Mononuclear cell (primary cell): ENCODE results near the gene ERVK3-1. TPM values are rescaled to one million over a fixed set of nuclear protein-coding genes. Genes with fewer than 3 reads are reported as not detected.
A peak's percentile ranks its signal among the peaks of the same experiment; 100 is the strongest.

Experiments used
- H3K27me3 ChIP-seq: 2 replicates; pipeline ENCODE4 v1.6.0; 2011; ENCODE audit warnings: low read length, control low read depth; ENCODE audit not compliant: insufficient read depth
- H3K4me1 ChIP-seq: 2 replicates; pipeline ENCODE4 v1.5.1; 2011; ENCODE audit warnings: mild to moderate bottlenecking, low read length, control low read depth; ENCODE audit not compliant: insufficient read depth
- H3K4me3 ChIP-seq: 2 replicates; pipeline ENCODE4 v1.5.1; 2011; ENCODE audit warnings: mild to moderate bottlenecking, low read length, moderate library complexity
- H3K9me3 ChIP-seq: 2 replicates; pipeline ENCODE4 v1.5.1; 2011; ENCODE audit warnings: low read depth, mild to moderate bottlenecking, control low read depth, low read length
- total RNA-seq: library from RNA; depleted of rRNA; stranded (reverse); fragments of >200 nt; gene quantifications from one replicate; pipeline ENCODE4 v1.2.3, GENCODE V29; 2012

The ERVK3-1 gene
- total RNA-seq, 1 donor: 124 TPM

- Histone ChIP-seq H3K9me3 (no peaks in the 10 kb centered on the region), H3K4me3 (peak overlapping the region; percentile 16), H3K4me1 (peaks cover 21% of the 10 kb centered on the region), H3K27me3 (peaks cover 7% of the 10 kb centered on the region)
These were observed 51.7 kb downstream of the ERVK3-1 start for GRCh38 chr19:58356766-58357480.

GRCh38 chr19:58357481-58358145 is 52.4 kb downstream of the ERVK3-1 start:
- H3K4me3 ChIP-seq: no peak overlapping the region
- H3K27me3 ChIP-seq: peaks cover 7% of the 10 kb centered on the region
- no peaks in the 10 kb centered on the region for H3K9me3 ChIP-seq
- peaks cover 24% of the 10 kb centered on the region for H3K4me1 ChIP-seq

- Histone ChIP-seq H3K4me1 (peaks cover 31% of the 10 kb centered on the region), H3K4me3 (peak overlapping the region; percentile 73), H3K27me3 (peaks cover 2% of the 10 kb centered on the region), H3K9me3 (no peaks in the 10 kb centered on the region)
These were observed 56.7 kb downstream of the ERVK3-1 start for GRCh38 chr19:58361900-58362271.

GRCh38 chr19:58362272-58362994 is 57.3 kb downstream of the ERVK3-1 start, which contains the start of gene ZNF497:
ZNF497 (minus strand) TSS chr19:58362751; CDS start chr19:58357635, 5,116 bp downstream.
- Histone ChIP-seq H3K9me3 (no peaks in the 10 kb centered on the region), H3K4me3 (peak within 1 kb of the TSS; percentile 73), H3K27me3 (no peaks in the 10 kb centered on the region), H3K4me1 (peaks cover 25% of the 10 kb centered on the region)

DNA sequence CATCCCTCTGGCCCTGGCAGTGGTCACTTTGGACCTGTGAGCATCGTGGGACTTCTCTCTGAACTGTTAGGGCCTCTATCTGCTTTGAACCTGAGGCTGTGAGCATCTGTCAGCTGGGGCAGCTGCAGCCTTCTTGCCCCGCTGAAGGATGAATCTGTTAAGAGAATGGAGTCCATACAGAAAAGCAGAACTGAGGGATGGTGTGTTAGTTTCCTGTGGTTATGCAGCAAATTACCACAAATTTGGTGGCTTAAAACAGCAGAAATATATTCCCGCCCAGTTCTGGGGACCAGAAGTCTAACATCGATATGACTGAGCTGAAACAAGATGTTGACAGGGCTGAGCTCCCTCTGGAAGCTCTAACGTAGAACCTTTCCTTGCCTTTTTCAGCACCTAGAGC is 59.0 kb downstream of the ERVK3-1 start:
- H3K27me3 ChIP-seq: no peaks in the 10 kb centered on the region
- H3K4me3 ChIP-seq: no peak overlapping the region
- H3K4me1 ChIP-seq: peaks cover 25% of the 10 kb centered on the region
- no peaks in the 10 kb centered on the region for H3K9me3 ChIP-seq

Other genes starting within 250 kb of the ERVK3-1 start
- 0.84 TPM for gene ZNF135, start 246.1 kb upstream of the ERVK3-1 start, total RNA-seq
- 27.3 TPM for gene ZSCAN18, start 207.1 kb upstream of the ERVK3-1 start, total RNA-seq
- gene ZNF329, start 154.6 kb upstream of the ERVK3-1 start, total RNA-seq: 23.8 TPM
- 61.1 TPM for gene ZNF274, start 122.3 kb upstream of the ERVK3-1 start, total RNA-seq
- gene ZNF544, start 76.5 kb upstream of the ERVK3-1 start, total RNA-seq: 7.2 TPM
- gene ZNF8, start 26.4 kb upstream of the ERVK3-1 start, total RNA-seq: 13.4 TPM
- 0.52 TPM for gene ZSCAN22, start 21.6 kb downstream of the ERVK3-1 start, total RNA-seq
- gene A1BG, start 48.1 kb downstream of the ERVK3-1 start, total RNA-seq: 17.7 TPM
- gene ZNF497, start 57.4 kb downstream of the ERVK3-1 start, total RNA-seq: 0.31 TPM
- gene ZNF837, start 75.7 kb downstream of the ERVK3-1 start, total RNA-seq: 0.84 TPM
- 1,513 TPM for gene RPS5, start 81.9 kb downstream of the ERVK3-1 start, total RNA-seq
- 0.42 TPM for gene RNF225, start 90.3 kb downstream of the ERVK3-1 start, total RNA-seq
- 1.3 TPM for gene ZNF584, start 103.3 kb downstream of the ERVK3-1 start, total RNA-seq
- gene ZNF132, start 134.8 kb downstream of the ERVK3-1 start, total RNA-seq: 1.9 TPM
- 3.6 TPM for gene ZNF324B, start 146.2 kb downstream of the ERVK3-1 start, total RNA-seq
- 19.2 TPM for gene ZNF324, start 161.7 kb downstream of the ERVK3-1 start, total RNA-seq
- 5.5 TPM for gene ZNF446, start 171.0 kb downstream of the ERVK3-1 start, total RNA-seq
- 1.9 TPM for gene SLC27A5, start 206.6 kb downstream of the ERVK3-1 start, total RNA-seq
- gene ZBTB45, start 214.4 kb downstream of the ERVK3-1 start, total RNA-seq: 2.7 TPM
- gene TRIM28, start 238.7 kb downstream of the ERVK3-1 start, total RNA-seq: 152 TPM
- gene CHMP2A, start 249.7 kb downstream of the ERVK3-1 start, total RNA-seq: 32.7 TPM